Gastroesophageal sphincter (tissue), 4 donors: Measurements from ENCODE around the gene REEP1. TPM values are rescaled to one million over a fixed set of nuclear protein-coding genes. Genes with fewer than 3 reads are reported as not detected.

ENCODE experiments used
- ATAC-seq: fragments of 150-250 bp; one replicate; pipeline ENCODE4 v1.9.1; 2016; ENCODE audit warnings: mild to moderate bottlenecking, moderate library complexity
- H3K27ac ChIP-seq, 4 donors: fragments of 200-600 bp; sonication (generic) in 3 of 4; 1 replicate in 3 of 4; 2 replicates in 1 of 4; pipeline ENCODE4 v1.5.1; 2016 to 2019
- H3K27me3 ChIP-seq: fragments of 200-600 bp; sonication (generic); one replicate; pipeline ENCODE4 v1.5.1; 2019
- H3K36me3 ChIP-seq, 2 donors: fragments of 200-600 bp; sonication (generic); one replicate each; pipeline ENCODE4 v1.5.1; 2019; ENCODE audit warnings: control low read depth in 1 of 2
- H3K4me1 ChIP-seq, 3 donors: fragments of 200-600 bp; sonication (generic); 1 replicate in 2 of 3; 2 replicates in 1 of 3; pipeline ENCODE4 v1.5.1; 2016 to 2019; ENCODE audit warnings: control low read depth in 2 of 3
- H3K4me3 ChIP-seq, 2 donors: fragments of 200-600 bp; sonication (generic); one replicate each; pipeline ENCODE4 v1.5.1; 2019; ENCODE audit warnings: mild to moderate bottlenecking in 1 of 2, moderate library complexity in 1 of 2
- H3K9me3 ChIP-seq, 3 donors: fragments of 200-600 bp; sonication (generic); one replicate each; pipeline ENCODE4 v1.5.1; 2017 to 2019; ENCODE audit warnings: control low read depth in 2 of 3
- EP300 ChIP-seq: sonication (generic); formaldehyde crosslinking; IDR thresholded peaks from one replicate; pipeline ENCODE4 v1.6.1; 2017; ENCODE audit warnings: antibody characterized with exemption, mild to moderate bottlenecking
- POLR2A ChIP-seq, 2 donors: fragments of 450-650 bp; IDR thresholded peaks; one replicate each; pipeline ENCODE4 v1.6.1; 2017; ENCODE audit warnings: antibody characterized with exemption in 2 of 2, mild to moderate bottlenecking in 2 of 2, moderate library complexity in 1 of 2
- POLR2AphosphoS5 ChIP-seq: sonication (generic); formaldehyde crosslinking; IDR thresholded peaks from one replicate; pipeline ENCODE4 v1.6.1; 2017; ENCODE audit warnings: antibody characterized with exemption
- WGBS, 2 donors: methylation state at CpG; one replicate each; pipeline ENCODE4 v1.1.5; 2018; ENCODE audit warnings: low coverage in 1 of 2; 5-methylcytosine and 5-hydroxymethylcytosine counted together
- total RNA-seq, 4 donors: library from RNA; depleted of rRNA; stranded (reverse); fragments of >200 nt; gene quantifications; one replicate each; pipeline ENCODE4 v1.1.0, GENCODE V29; 2016
- TF ChIP-seq, protein P1 (sequence below), 4 experiments: fragments of 200-600 bp in 2 of 4; fragments of 450-650 bp in 2 of 4; sonication (generic) in 1 of 4; IDR thresholded peaks; one replicate each; pipeline ENCODE4 v1.5.1; 2017 to 2019; ENCODE audit warnings: antibody characterized with exemption in 4 of 4, mild to moderate bottlenecking in 2 of 4, moderate library complexity in 2 of 4

The REEP1 gene
- total RNA-seq, 4 donors from 2014 or later, result 22.9 to 107 (median 70.7) TPM

DNA sequence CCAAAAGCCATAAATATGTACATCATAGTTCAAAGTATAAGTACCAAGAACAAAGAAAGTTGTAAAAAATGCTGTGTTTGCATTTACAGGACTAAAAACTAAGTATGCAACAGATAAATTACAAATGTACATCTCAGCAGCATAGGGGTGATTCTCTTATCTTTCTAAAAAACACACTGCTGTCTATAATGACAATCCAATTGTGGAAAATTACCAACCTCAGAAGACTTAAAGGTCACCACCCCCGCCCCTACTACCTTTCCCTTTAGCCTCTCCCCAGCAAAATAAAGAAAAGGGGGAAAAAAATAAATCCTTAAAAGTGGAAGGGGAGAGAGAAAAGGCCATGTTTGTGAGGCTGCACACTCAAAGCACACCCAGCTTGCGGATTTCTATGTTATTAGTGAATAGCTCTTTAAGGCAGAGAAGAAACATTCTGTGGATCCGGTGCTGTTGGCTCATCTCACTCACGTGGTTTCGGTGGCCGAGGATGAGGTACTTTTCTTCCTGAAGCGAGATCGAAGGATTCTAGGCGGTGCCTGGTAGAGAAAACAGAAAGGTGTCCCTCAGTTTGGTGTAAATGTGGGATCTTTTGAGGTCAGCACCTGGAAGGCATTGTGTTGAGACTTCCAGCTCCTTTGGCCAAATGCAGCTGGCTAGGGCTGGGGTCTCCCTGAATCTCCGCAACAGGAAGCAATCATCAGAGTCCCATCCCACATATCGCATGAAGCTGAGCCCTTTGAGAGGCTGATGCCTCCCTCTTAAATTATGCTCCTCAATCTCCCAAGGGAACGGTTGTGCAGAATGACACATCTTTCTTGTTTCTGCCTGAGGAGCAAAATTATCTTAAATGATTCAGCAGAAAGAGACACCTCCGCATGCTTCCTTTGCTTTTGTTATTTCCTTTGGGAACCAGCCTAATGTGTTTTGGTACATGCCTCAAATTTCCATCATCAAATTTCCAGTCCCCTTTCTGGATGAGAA lies 120.6 kb downstream of the REEP1 start:
- ATAC-seq, result no peak
- 69 to 76% methylated on average over 10 to 13 of the region's 13 CpGs for WGBS, 2 donors
- peak overlapping the region in 3 of 4 donors; percentile 6 to 44 (median 32) for H3K27ac ChIP-seq
- H3K4me3 ChIP-seq, result no peak overlapping the region
- no peaks in the 10 kb centered on the region for H3K9me3 ChIP-seq
- H3K36me3 ChIP-seq, result peaks cover 1 to 26% of the 10 kb centered on the region in 2 donors
- peaks cover 0 to 39% (median 6%) of the 10 kb centered on the region in 3 donors for H3K4me1 ChIP-seq
- no peaks in the 10 kb centered on the region for H3K27me3 ChIP-seq
- TF ChIP-seq POLR2AphosphoS5 (no peak), EP300 (no peak), POLR2A (IDR thresholded peaks at IDR 0.05) (no peak)
- TF ChIP-seq, protein P1, sequence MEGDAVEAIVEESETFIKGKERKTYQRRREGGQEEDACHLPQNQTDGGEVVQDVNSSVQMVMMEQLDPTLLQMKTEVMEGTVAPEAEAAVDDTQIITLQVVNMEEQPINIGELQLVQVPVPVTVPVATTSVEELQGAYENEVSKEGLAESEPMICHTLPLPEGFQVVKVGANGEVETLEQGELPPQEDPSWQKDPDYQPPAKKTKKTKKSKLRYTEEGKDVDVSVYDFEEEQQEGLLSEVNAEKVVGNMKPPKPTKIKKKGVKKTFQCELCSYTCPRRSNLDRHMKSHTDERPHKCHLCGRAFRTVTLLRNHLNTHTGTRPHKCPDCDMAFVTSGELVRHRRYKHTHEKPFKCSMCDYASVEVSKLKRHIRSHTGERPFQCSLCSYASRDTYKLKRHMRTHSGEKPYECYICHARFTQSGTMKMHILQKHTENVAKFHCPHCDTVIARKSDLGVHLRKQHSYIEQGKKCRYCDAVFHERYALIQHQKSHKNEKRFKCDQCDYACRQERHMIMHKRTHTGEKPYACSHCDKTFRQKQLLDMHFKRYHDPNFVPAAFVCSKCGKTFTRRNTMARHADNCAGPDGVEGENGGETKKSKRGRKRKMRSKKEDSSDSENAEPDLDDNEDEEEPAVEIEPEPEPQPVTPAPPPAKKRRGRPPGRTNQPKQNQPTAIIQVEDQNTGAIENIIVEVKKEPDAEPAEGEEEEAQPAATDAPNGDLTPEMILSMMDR (IDR thresholded peaks at IDR 0.05), result no peak

DNA sequence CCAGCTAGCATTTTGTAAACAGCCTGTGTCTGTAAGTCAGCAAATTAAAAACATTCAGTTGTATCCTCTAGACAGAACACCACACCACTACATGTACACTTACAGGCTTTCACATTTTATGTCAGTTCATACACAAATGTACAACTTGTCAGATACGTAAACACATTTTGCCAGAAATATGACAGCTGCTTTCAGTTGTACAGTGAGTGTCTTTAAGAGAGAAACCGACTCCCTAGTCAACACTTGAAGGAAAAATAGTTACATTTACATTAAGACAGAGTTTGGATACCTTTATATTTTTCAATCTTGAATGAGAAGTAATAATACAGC lies 123.0 kb downstream of the REEP1 start:
- H3K27me3 ChIP-seq, result no peaks in the 10 kb centered on the region
- ATAC-seq, result no peak
- peak overlapping the region in 2 of 4 donors; percentile 46 to 64 for H3K27ac ChIP-seq
- no peaks in the 10 kb centered on the region for H3K9me3 ChIP-seq
- TF ChIP-seq EP300 (no peak), POLR2AphosphoS5 (no peak), POLR2A (IDR thresholded peaks at IDR 0.05) (no peak)
- TF ChIP-seq, protein P1 (IDR thresholded peaks at IDR 0.05), result no peak
- 64 to 87% methylated on average over 2 of the region's 2 CpGs for WGBS, 2 donors
- no peak overlapping the region for H3K4me3 ChIP-seq
- H3K36me3 ChIP-seq, result peaks cover 9 to 50% of the 10 kb centered on the region in 2 donors
- H3K4me1 ChIP-seq, result peaks cover 0 to 25% (median 0%) of the 10 kb centered on the region in 3 donors

DNA sequence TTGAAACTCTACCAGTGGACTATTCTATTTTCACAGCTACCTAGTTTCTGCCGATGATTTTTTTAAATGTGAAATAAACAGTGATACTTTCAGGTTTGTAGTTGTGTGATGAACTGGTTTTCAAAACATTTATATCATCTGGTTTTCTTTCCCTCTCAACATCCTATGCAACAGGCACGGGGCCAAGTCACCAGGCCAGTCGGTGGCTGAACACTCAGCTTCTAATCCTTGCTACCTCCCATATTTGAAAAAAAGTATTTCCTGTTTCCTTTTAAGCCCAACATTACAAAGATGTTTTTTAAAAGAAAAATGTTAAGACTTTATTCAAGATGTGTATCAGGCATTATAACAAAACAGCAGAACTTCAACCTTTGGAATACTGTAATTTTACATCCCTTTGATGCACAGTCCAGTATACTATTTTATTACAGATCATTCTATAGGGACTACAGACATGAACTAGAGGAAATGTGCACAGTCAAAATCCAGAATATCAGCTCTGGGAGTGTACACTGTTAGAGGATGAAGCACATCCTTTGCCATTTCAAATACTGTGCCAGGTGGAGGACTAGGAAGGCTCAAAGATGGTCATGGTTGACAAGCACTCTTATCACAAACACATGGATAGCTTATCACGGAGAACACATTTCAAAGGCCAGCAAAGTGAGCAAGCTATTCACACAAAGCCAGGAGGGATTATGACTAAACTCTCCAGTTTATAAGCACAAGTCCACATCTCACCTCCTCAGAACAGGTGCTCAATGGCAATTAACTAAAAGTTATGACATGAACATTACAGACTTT lies 123.5 kb downstream of the REEP1 start:
- peaks cover 9 to 56% of the 10 kb centered on the region in 2 donors for H3K36me3 ChIP-seq
- peaks cover 0 to 25% (median 0%) of the 10 kb centered on the region in 3 donors for H3K4me1 ChIP-seq
- no peak for ATAC-seq
- H3K27ac ChIP-seq, result peak overlapping the region in 2 of 4 donors; percentile 46 to 64
- no peak overlapping the region for H3K4me3 ChIP-seq
- H3K9me3 ChIP-seq, result no peaks in the 10 kb centered on the region
- no peaks in the 10 kb centered on the region for H3K27me3 ChIP-seq
- TF ChIP-seq, protein P1 (IDR thresholded peaks at IDR 0.05), result no peak
- TF ChIP-seq EP300 (no peak), POLR2AphosphoS5 (no peak), POLR2A (IDR thresholded peaks at IDR 0.05) (no peak)
- 24 to 42% methylated on average over 3 to 4 of the region's 4 CpGs for WGBS, 2 donors

DNA sequence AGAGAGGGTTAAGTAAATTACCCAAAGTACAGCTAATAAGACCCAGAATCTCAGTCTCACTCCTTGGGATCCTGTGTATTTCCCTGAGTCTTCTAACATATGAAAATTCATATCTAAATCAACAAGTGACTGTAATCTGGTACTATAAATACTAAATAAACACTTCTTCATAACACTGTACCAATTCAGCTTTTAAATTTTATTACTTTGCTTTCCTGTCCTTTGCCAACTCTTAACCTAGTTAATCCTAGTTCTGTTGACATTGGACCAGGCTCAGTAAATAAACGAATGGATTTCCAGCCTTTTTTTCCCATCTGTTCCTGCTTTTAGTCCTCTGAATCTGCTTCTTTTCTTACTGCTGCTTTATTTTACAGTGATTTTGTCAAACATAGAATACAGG lies 124.4 kb downstream of the REEP1 start:
- WGBS, 2 donors, result 0 to 33% methylated on average over 1 of the region's 1 CpG

More for the DNA sequence above, 124.4 kb downstream of the REEP1 start:
- no peak for ATAC-seq
- H3K27me3 ChIP-seq, result no peaks in the 10 kb centered on the region
- H3K27ac ChIP-seq, result peak overlapping the region in 2 of 4 donors; percentile 46 to 64
- TF ChIP-seq EP300 (no peak), POLR2AphosphoS5 (no peak), POLR2A (IDR thresholded peaks at IDR 0.05) (no peak)
- TF ChIP-seq, protein P1 (IDR thresholded peaks at IDR 0.05), result no peak
- H3K4me1 ChIP-seq, result peaks cover 0 to 25% (median 0%) of the 10 kb centered on the region in 3 donors
- peaks cover 9 to 64% of the 10 kb centered on the region in 2 donors for H3K36me3 ChIP-seq
- no peak overlapping the region for H3K4me3 ChIP-seq
- H3K9me3 ChIP-seq, result no peaks in the 10 kb centered on the region
